Endothelial cell of umbilical vein (primary cell): ENCODE results near the gene CRACR2B.

ENCODE experiments used
- JUN ChIP-seq: IDR thresholded peaks from 2 replicates; pipeline ENCODE4 v1.6.1; 2011; ENCODE audit warnings: borderline replicate concordance, low read depth; ENCODE audit not compliant: insufficient read length, insufficient read depth
- TF ChIP-seq, protein P1 (sequence below), 2 donors: IDR thresholded peaks; 1 replicate in 1 of 2; 2 replicates in 1 of 2; pipeline ENCODE4 v1.5.1; 2011; ENCODE audit warnings: low read length in 2 of 2, mild to moderate bottlenecking in 2 of 2, moderate library complexity in 2 of 2, control low read depth in 1 of 2, inconsistent platforms in 1 of 2, low read depth in 1 of 2; ENCODE audit not compliant: insufficient read depth in 1 of 2; ENCODE audit errors: extremely low read depth in 1 of 2

- TF ChIP-seq JUN: no peak
- TF ChIP-seq, protein P1, sequence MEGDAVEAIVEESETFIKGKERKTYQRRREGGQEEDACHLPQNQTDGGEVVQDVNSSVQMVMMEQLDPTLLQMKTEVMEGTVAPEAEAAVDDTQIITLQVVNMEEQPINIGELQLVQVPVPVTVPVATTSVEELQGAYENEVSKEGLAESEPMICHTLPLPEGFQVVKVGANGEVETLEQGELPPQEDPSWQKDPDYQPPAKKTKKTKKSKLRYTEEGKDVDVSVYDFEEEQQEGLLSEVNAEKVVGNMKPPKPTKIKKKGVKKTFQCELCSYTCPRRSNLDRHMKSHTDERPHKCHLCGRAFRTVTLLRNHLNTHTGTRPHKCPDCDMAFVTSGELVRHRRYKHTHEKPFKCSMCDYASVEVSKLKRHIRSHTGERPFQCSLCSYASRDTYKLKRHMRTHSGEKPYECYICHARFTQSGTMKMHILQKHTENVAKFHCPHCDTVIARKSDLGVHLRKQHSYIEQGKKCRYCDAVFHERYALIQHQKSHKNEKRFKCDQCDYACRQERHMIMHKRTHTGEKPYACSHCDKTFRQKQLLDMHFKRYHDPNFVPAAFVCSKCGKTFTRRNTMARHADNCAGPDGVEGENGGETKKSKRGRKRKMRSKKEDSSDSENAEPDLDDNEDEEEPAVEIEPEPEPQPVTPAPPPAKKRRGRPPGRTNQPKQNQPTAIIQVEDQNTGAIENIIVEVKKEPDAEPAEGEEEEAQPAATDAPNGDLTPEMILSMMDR (IDR thresholded peaks at IDR 0.05; ENCODE audit: extremely low read depth in 1 of 2, insufficient read depth in 1 of 2, low read depth in 1 of 2, low read length in 2 of 2): no peak
Observed at GRCh38 chr11:855796-856195, 28.1 kb downstream of the CRACR2B start.
